CD4-positive, alpha-beta T cell treated with Interleukin-4 for 1 hour (primary cell): ENCODE data around the gene RAET1L.
A peak's percentile ranks its signal among the peaks of the same experiment; 100 is the strongest.
"Not testable (repeated sequence)": the region's sequence is repeated elsewhere in the genome, so short reads cannot be mapped to it uniquely, and the experiment has no call there.

Experiments used
- DNase-seq, 2 donors: peaks; one replicate each; pipeline ENCODE4 v3.0.0-alpha.2; 2020 to 2022

RAET1L gene

GRCh38 chr6:150015281-150016001, 9.9 kb downstream of the RAET1L start:
- DNase-seq: peak in 1 of 2 donors; percentile 30

GRCh38 chr6:150014623-150015280, 10.6 kb downstream of the RAET1L start:
- DNase-seq: not testable (repeated sequence)

GRCh38 chr6:150013785-150014622, 11.3 kb downstream of the RAET1L start:
- DNase-seq: not testable (repeated sequence)

- not testable (repeated sequence) for DNase-seq
Observed at GRCh38 chr6:150012846-150013784, 12.2 kb downstream of the RAET1L start.

GRCh38 chr6:150008588-150008987, 16.7 kb downstream of the RAET1L start:
- no peak for DNase-seq

GRCh38 chr6:150006961-150007464, 18.3 kb downstream of the RAET1L start:
- peak; percentile 44 to 49 for DNase-seq

- no peak for DNase-seq
Observed at GRCh38 chr6:150005761-150006651, 19.3 kb downstream of the RAET1L start.

GRCh38 chr6:150004783-150005717, 20.3 kb downstream of the RAET1L start:
- peak; percentile 90 to 93 for DNase-seq

GRCh38 chr6:150004101-150004782, 21.1 kb downstream of the RAET1L start:
- peak; percentile 78 to 80 for DNase-seq

GRCh38 chr6:150003599-150003998, 21.7 kb downstream of the RAET1L start:
- not testable (repeated sequence) for DNase-seq

- DNase-seq: no peak
Observed at GRCh38 chr6:150002710-150003109, 22.6 kb downstream of the RAET1L start.

- no peak for DNase-seq
Observed at GRCh38 chr6:150001295-150002008, 23.9 kb downstream of the RAET1L start.

- DNase-seq: no peak
Observed at GRCh38 chr6:149999636-150000035, 25.7 kb downstream of the RAET1L start.

GRCh38 chr6:149995971-149996370, 29.4 kb downstream of the RAET1L start:
- DNase-seq: no peak

GRCh38 chr6:149995235-149995750, 30.0 kb downstream of the RAET1L start:
- no peak for DNase-seq

- DNase-seq: no peak
Observed at GRCh38 chr6:149991838-149992237, 33.5 kb downstream of the RAET1L start.

- not testable (repeated sequence) for DNase-seq
Observed at GRCh38 chr6:149991472-149991795, 33.9 kb downstream of the RAET1L start.
